ENCODE measurements around the gene IQGAP1. TPM values are rescaled to one million over a fixed set of nuclear protein-coding genes. Genes with fewer than 3 reads are reported as not detected.

Gene IQGAP1
- total and polyA plus RNA-seq, 2 of the 13 experiments (the other 11 are each of a cell fraction or from before 2014, with no cell fraction given), result 29.5 to 37.9 TPM

- no peak for TF ChIP-seq ZNF10 (CRISPR knock-in tag; IDR thresholded peaks at IDR 0.05; ENCODE audit: borderline replicate concordance, low read depth)
- no peak for TF ChIP-seq SALL2 (CRISPR knock-in tag; IDR thresholded peaks at IDR 0.05)
- no peak for TF ChIP-seq SETDB1 (CRISPR knock-in tag; IDR thresholded peaks at IDR 0.05; ENCODE audit: borderline replicate concordance)
- peak; percentile 28; the same call in 1 of the 2 replicates for TF ChIP-seq KAT8 (CRISPR knock-in tag; IDR thresholded peaks at IDR 0.05)
- no peak for TF ChIP-seq HNRNPUL1 (IDR thresholded peaks at IDR 0.05; ENCODE audit: low read depth, low read length)
- TF ChIP-seq, protein P1, sequence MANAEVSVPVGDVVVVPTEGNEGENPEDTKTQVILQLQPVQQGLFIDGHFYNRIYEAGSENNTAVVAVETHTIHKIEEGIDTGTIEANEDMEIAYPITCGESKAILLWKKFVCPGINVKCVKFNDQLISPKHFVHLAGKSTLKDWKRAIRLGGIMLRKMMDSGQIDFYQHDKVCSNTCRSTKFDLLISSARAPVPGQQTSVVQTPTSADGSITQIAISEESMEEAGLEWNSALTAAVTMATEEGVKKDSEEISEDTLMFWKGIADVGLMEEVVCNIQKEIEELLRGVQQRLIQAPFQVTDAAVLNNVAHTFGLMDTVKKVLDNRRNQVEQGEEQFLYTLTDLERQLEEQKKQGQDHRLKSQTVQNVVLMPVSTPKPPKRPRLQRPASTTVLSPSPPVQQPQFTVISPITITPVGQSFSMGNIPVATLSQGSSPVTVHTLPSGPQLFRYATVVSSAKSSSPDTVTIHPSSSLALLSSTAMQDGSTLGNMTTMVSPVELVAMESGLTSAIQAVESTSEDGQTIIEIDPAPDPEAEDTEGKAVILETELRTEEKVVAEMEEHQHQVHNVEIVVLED (CRISPR knock-in tag; IDR thresholded peaks at IDR 0.05; ENCODE audit: borderline replicate concordance), result 0 out of 2 replicates have a peak, but pooled peaks have one; percentile 14
- TF ChIP-seq MTF2 (CRISPR knock-in tag; IDR thresholded peaks at IDR 0.05; ENCODE audit: borderline replicate concordance), result 0 out of 2 replicates have a peak, but pooled peaks have one; percentile 50
- TF ChIP-seq ZNF724P (CRISPR knock-in tag; IDR thresholded peaks at IDR 0.05; ENCODE audit: borderline replicate concordance), result 0 out of 2 replicates have a peak, but pooled peaks have one; percentile 53
- TF ChIP-seq ZFP36 (IDR thresholded peaks at IDR 0.05; ENCODE audit: borderline replicate concordance, low read depth, low read length, partially characterized antibody), result no peak
- TF ChIP-seq, protein P2, sequence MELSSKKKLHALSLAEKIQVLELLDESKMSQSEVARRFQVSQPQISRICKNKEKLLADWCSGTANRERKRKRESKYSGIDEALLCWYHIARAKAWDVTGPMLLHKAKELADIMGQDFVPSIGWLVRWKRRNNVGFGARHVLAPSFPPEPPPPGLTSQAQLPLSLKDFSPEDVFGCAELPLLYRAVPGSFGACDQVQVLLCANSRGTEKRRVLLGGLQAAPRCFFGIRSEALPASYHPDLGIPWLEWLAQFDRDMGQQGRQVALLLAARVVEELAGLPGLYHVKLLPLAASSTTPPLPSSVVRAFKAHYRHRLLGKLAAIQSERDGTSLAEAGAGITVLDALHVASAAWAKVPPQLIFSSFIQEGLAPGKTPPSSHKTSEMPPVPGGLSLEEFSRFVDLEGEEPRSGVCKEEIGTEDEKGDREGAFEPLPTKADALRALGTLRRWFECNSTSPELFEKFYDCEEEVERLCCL (CRISPR knock-in tag; IDR thresholded peaks at IDR 0.05; ENCODE audit: borderline replicate concordance), result no peak
- TF ChIP-seq NFE2 (CRISPR knock-in tag; IDR thresholded peaks at IDR 0.05), result no peak
- 0 out of 2 replicates have a peak, but pooled peaks have one; percentile 82 for TF ChIP-seq CHCHD3 (CRISPR knock-in tag; IDR thresholded peaks at IDR 0.05)
- TF ChIP-seq, protein P3, sequence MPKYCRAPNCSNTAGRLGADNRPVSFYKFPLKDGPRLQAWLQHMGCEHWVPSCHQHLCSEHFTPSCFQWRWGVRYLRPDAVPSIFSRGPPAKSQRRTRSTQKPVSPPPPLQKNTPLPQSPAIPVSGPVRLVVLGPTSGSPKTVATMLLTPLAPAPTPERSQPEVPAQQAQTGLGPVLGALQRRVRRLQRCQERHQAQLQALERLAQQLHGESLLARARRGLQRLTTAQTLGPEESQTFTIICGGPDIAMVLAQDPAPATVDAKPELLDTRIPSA (CRISPR knock-in tag; IDR thresholded peaks at IDR 0.05; ENCODE audit: borderline replicate concordance), result no peak
- TF ChIP-seq MTERF4 (CRISPR knock-in tag; IDR thresholded peaks at IDR 0.05), result peak; percentile 22; the same call in 1 of the 2 replicates
- TF ChIP-seq, protein P4, sequence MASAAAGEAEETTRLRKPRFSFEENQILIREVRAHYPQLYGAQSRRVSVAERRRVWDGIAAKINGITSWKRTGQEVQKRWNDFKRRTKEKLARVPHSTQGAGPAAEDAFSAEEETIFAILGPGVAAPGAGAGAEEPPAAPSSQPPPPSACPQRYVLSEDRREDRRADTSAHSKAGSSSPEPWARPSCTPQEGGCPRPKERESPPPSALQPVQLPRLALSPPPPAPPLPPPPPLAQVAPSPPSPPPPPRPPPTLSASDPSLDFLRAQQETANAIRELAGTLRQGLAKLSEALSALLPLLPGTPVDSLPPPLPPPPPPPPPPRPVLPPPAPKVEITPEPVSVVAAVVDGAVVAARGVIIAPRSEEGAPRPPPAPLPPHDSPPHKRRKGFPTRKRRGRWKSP (CRISPR knock-in tag; IDR thresholded peaks at IDR 0.05), result no peak; the same call in 1 of the 2 replicates
- peak; percentile 69 for TF ChIP-seq ZFP91 (CRISPR knock-in tag; IDR thresholded peaks at IDR 0.05; ENCODE audit: borderline replicate concordance)
- TF ChIP-seq KAT2B (IDR thresholded peaks at IDR 0.05; ENCODE audit: borderline replicate concordance, low read depth, low read length), result no peak
- TF ChIP-seq TCF7L2 (IDR thresholded peaks at IDR 0.05; ENCODE audit: low read depth, low read length), result no peak
- peak; percentile 59 for TF ChIP-seq HNRNPLL (IDR thresholded peaks at IDR 0.05; ENCODE audit: low read depth, low read length, poor library complexity, severe bottlenecking)
- TF ChIP-seq POGZ (CRISPR knock-in tag; IDR thresholded peaks at IDR 0.05), result peak; percentile 47; the same call in 1 of the 2 replicates
Measured at GRCh38 chr15:90352107-90352893, 35.7 kb upstream of the IQGAP1 start, which contains the start of gene ZNF774 (continued).

Measured in HepG2 (cell line).